Raji (cell line): Measurements from ENCODE around the gene KASH5.

ENCODE experiments used
- POLR2A ChIP-seq: IDR thresholded peaks from 2 replicates; pipeline ENCODE4 v1.6.1; 2011; ENCODE audit warnings: low read depth, low read length, control low read depth; ENCODE audit not compliant: insufficient read depth

KASH5 gene

DNA sequence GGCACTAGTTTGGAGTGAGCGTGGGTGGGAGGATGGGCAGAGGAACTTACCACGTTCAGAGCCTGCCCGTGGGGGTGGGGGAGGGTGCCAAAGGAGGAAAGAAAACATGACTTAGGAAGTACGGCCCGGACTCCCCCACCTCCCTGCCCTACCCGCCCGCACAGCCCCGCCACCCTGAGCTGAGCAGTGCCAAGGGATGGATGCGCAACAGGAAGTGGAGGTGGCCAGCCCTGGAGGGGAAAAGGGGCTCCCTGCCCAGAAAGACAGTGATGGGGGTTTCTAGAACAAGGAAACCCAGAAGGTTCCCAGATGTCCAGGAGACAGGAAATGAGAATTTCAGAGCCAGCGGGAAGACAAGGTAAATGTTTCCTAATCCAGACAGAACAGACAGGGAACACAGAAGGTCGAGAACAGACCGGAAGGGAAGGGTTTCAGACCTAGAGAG is 32.1 kb upstream of the KASH5 start:
- no peak for TF ChIP-seq POLR2A

DNA sequence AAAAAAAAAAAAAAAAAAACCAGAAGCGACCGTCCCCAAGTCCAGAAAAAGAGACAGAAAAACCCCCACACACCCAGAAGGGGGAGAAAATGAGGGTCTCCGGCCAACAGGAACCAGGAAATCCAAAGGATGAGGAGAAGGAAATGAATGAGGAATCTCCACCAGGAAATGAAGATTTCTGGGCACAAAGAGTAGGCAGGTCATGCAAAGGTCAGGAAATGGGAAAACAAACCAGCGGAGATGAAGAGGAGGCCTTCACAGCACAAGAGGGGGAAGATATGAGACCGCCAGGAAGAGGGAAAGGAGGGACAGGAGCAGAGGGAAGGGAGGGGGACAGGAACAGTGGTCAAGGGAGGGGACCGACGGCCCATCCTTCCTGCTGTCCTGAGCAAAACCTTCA is 31.7 kb upstream of the KASH5 start:
- no peak for TF ChIP-seq POLR2A

DNA sequence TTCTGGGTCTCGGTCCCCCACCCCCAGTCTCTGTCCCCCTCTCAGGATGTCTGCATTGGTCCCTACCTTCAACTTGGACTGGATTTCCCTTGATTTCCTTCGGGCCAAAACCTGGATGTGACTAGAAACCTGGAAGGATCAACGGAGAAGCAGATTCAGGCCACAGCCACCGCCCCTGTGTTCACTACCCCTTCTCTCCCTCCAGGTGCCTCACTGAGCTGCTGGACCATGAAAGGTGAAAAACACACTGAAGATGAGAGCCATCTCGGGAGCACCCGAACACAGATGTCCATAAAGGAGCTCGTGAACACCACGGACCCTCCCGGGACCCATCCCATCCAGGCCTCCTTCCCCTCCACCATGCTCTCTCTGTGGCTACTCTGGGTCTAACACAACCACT is 30.9 kb upstream of the KASH5 start:
- no peak for TF ChIP-seq POLR2A

DNA sequence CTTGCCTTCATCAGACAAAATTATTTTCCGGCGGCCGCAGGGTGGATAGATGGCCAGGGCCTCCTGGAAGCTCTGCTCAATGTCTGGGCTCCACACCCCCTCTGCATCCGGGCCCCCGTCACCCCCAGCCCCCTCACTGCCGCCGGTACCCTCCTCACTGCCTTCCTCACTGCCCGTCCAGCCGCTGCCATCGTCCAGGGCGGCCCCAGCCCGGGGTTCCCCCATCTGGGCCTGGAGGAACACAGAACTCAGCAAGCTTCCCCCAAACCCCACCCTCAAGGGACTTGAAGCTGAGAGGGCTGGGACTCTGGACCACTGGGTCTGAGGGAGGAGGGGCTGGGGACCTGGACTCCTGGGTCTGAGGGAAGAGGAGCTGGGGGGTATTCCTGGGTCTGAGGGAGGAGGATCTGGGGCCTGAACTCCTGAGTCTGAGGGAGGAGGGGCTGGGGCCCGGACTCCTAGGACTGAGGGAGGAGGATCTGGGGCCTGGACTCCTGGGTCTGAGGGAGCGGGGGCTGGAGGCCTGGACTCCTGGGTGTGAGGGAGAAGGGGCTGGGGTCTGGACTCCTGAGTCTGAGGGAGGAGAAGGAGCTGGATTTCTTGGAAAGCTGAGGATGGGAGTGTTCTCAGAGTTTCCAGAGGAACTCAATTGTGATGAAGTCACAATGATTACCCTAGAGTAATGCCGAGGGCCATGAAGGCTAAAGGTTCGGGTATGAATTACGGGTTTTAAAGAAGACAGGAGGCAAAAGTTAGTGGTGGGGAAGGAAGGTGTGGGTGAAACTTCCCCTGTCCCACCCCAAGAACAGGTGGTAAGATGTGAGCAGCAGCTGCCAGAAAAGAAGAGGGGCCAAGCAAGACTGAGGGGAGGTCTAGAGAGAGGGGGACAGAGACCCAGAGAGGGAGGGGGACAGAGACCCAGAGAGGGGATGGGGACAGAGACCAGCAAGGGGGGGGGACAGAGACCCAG is 27.9 kb upstream of the KASH5 start:
- no peak for TF ChIP-seq POLR2A

DNA sequence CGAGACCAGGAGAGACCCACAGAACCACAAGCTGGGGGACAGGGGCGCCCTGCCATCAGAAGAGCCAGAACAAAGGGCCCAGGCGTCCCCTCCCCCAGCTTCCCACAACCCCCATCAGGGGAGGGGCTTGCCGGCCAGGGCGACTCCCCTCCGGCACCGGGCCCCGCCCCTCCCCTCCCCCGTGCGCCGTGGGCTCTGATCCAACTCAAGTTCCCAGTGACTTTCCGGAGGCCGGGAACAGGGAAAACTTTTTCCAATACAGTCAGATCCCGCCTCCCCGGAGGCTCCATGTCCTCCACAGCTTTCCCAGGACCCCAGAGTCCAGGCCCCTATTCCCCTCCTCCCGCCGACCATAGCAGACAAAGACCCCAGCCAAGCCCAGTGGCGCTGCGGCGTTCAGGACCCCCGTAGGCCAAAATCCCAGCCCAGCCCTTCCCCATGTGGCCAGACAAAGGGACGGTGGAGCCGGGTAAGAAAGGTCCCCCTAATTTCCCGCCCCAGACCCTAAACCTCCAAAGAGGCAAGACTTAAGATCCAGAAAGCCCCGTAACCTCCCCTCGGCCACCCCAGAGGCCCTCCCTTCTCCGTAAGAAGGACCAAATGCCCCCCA is 26.5 kb upstream of the KASH5 start:
- TF ChIP-seq POLR2A: no peak

DNA sequence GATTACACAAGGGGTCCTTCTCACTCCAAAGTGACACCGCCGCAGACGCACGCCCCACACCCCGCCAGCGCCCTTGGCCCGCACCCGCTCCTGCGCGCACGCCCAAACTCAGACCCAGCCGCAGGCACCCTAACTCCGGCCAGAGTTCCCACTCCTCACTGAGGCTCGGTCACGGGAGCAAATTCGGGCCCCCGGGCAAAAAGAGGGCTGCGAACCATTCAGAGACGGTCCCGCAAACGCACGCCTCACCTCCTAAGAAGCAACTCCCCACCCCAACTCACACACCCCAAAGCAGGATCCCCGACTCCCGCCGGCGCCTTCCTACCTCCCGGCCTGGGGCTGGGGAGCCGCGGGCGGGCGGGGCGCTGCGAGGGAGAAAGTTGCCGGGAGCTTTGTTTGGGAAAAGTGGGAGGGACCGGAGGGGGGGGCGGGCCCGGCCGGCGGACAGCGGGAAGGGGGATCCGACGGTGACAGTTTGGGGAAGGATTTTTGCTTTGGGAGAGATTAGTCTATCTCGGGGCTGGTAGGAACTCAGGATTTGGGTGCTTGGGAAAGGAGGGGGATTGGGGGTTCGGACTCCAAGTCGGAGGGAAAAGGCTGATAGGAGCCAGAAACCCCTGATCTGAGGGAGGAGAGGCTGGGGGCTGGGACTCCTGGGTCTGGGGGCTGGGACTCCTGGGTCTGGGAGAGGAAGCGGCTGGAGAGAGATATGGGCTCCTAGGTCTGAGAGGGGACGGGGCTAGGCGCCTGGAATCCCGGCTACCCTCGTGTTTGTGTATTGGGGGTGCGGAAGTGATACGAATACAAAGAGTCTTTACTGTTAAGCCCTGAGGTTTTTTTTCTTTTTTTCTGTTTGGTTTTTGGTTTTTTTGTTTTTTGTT is 25.8 kb upstream of the KASH5 start, which contains the start of gene TEAD2:
TSS of gene TEAD2 (minus strand) at position 369 of the 881 bp plus-strand sequence. CDS start 2,341 bp downstream, outside the sequence.
- TF ChIP-seq POLR2A: no peak

DNA sequence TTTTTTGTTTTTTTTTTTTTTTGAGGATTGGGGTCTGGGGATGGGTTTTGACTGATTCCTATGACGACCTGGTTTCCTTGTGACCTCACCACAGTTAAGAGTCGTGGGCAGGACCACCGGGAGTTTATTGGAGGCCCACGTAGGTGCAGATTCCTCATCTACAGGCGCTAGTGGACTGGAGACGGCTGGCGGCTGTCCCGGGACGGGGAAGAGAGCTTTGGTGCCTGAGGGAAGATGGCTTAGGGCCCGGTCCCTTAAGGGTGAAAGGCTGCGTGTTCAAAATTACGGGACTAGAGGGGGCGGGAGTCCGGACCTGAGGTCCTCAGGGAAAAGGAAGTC is 25.2 kb upstream of the KASH5 start:
- no peak for TF ChIP-seq POLR2A

DNA sequence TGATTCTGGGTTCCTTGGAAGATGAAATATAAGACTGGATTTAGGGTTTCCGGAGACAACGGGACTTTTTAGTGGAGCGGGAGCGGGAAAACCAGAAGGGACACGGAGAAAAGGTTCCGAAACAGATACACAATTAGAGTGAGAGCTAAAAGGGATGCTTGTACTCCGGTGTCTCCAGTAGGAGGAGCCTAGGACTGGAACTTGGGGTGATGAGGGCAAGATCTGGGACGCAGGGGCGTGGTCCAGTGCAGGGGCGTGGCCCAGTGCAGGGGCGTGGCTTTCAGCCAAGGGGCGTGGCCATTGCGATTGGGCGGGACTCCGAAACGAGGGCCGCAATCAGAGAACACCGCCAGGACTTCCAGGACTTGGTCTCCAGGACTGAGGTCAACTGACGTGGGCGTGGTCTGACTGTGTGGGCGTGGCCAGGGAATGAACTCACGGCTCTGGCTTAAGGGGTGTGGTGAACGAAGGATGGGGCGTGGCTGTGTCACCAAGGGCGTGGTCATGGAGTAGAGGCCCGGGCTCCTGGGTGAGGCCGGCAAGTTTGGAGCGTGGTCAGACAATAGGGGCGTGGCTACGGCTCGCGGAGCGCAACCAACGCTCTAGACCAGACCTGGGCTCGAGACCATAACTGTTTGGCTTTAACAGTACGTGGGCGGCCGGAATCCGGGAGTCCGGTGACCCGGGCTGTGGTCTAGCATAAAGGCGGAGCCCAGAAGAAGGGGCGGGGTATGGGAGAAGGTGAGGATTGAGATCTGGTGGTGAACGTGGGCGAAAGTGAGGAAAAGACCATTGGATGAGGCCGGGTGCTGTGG is 24.6 kb upstream of the KASH5 start, which contains the start of gene DKKL1:
TSS of gene DKKL1 (plus strand) at position 610 of the 815 bp plus-strand sequence. CDS start at position 732, 122 bp downstream.
- no peak for TF ChIP-seq POLR2A

DNA sequence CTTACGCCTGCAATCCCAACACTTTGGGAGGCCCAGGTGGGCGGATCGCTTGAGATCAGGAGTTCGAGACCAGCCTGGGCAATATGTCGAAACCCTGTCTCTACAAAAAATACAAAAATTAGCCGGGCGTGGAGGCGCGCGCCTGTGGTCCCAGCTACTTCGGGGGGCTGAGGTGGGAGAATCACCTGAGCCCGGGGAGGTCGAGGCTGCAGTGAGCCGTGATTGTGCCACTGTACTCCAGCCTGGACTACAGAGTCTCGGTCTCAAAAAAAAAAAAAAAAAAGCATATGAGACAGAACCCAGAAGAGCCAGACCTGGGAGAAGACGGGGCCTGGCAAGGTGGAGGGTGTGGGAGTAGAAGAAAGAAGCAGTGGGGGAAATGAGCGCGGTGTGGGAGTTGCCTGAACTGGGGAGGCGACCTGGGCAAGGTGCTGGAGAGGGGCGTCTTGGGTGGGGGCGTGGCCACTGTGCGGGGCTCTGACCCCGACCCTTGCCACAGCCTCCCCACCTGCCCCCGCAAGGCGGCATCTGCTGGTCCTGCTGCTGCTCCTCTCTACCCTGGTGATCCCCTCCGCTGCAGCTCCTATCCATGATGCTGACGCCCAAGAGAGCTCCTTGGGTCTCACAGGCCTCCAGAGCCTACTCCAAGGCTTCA is 23.8 kb upstream of the KASH5 start:
- no peak for TF ChIP-seq POLR2A

DNA sequence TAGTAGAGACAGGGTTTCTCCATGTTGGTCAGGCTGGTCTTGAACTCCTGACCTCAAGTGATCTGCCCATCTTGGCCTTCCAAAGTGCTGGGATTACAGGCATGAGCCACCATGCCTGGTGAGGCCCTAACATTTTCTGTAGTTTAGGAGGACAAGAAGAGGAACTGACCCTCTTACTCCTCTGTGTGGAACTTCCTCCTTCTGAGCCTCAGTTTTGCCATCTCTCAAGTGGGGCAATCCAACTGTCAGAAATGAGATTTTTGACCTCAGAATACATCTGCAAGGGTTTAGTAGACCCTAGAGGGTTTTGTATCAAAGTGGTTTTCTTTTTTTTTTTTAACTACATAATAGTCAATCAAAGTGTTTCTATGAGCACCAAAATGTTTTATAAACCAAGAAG is 21.9 kb upstream of the KASH5 start:
- TF ChIP-seq POLR2A: no peak

DNA sequence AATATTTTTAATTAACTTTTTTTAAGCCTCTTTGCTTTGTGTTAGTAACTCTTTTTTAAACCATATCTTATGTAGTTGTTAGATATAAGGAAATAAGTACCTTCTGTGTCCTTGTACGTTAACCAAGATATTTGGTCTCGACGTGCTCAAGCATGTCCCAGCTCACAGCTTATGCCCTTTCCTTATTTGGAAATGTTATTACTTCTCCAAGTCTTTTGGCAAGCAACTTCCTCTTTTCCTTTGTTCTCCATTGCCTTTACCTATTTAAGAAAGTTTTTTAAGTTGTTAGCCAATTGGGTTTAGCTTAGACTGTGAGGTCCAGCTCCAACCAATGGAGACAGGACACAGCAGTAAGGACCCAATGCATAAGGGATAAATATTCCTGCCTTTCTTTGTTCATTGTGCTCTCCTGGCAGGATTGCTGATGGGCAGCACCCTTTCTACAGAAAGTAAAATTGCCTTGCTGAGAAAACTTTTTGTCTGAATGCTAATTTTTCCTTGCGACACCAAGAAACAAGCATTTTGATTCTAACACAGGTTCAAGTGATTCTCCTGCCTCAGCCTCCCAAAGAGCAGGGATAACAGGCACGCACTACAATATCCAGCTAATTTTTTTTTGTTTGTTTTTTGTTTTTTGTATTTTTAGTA is 19.2 kb upstream of the KASH5 start:
- TF ChIP-seq POLR2A: no peak

DNA sequence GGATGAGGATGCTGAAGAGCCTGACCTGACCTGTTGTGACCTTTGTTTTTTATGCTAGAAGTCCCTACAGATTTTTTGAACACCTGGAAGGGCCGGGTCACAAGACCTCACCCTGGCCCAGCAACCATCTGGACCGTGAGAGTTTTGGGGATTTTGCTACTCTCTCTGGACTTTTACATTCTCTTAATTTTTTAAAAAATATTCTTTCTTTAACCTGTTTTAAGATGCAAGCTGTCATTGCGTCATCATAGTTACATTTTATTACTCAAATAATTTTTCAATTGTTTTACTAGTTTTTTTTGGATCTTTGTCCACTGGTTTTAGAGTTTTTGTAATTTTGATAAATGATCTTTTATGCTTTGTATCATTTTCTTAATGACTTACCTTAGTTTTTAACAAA is 16.9 kb upstream of the KASH5 start:
- no peak for TF ChIP-seq POLR2A

DNA sequence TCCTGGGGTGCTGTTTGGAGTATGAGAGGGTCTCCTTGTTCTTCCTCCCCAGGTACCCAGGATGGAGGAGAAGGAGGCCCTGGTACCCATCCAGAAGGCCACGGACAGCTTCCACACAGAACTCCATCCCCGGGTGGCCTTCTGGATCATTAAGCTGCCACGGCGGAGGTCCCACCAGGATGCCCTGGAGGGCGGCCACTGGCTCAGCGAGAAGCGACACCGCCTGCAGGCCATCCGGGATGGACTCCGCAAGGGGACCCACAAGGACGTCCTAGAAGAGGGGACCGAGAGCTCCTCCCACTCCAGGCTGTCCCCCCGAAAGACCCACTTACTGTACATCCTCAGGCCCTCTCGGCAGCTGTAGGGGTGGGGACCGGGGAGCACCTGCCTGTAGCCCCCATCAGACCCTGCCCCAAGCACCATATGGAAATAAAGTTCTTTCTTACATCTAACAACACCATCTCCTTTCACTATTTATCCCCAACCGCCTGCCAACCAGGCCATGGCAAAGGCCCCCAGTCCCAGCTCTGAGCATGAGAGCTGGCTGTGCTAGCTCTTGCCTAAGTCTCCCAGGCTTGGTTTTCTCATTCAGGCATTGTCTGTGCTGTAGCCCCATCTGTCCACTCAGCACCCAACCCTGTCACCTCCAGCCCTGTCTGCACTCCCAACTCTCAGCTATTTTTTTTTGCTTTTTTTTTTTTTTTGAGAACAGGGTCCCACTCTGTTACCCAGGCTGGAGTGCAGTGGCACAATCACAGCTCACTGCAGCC is 13.2 kb upstream of the KASH5 start:
- TF ChIP-seq POLR2A: no peak

DNA sequence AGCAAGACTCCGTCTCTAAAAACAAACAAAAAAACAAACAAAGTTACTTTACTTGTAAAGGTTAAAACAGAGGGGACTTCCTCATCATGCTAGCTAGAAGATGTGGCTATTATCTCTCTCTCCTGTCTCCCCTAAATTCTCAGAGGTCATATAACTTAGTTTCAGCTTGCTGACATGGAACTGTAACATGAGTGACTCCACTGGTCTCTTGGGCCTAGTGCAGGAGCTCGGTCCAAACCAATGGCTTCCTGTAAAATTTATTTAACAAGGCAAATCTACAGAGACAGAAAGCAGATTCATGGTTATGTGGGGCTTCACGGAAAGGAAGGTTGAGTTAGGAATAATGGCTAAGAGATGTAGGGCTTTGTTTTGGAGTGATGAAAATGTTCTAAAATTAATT is 9.5 kb upstream of the KASH5 start:
- TF ChIP-seq POLR2A: no peak
